Stomach (tissue), 4 donors: ENCODE data around the gene LGALS8.

Experiments used
- CTCF ChIP-seq, 7 experiments: fragments of 450-650 bp in 4 of 7; fragments of 200-600 bp in 3 of 7; sonication (generic) in 3 of 7; IDR thresholded peaks; one replicate each; pipeline ENCODE4 v1.5.1; 2016 to 2019; ENCODE audit warnings: antibody characterized with exemption in 7 of 7, control low read depth in 2 of 7, mild to moderate bottlenecking in 1 of 7
- POLR2A ChIP-seq, 4 donors: fragments of 450-650 bp; IDR thresholded peaks; one replicate each; pipeline ENCODE4 v1.6.1; 2016; ENCODE audit warnings: antibody characterized with exemption in 4 of 4, control low read depth in 2 of 4, mild to moderate bottlenecking in 1 of 4, moderate library complexity in 1 of 4

- TF ChIP-seq POLR2A (IDR thresholded peaks at IDR 0.05) = no peak
- TF ChIP-seq CTCF (IDR thresholded peaks at IDR 0.05) = no peak
Observed at GRCh38 chr1:236589531-236589930, 65.7 kb downstream of the LGALS8 start.
